Tibial nerve (tissue), 3 donors: ENCODE data around the gene ACBD6.

ENCODE experiments used
- POLR2A ChIP-seq, 2 donors: fragments of 450-650 bp; IDR thresholded peaks; one replicate each; pipeline ENCODE4 v1.6.1; 2017; ENCODE audit warnings: antibody characterized with exemption in 2 of 2, mild to moderate bottlenecking in 2 of 2, moderate library complexity in 2 of 2
- TF ChIP-seq, protein P1 (sequence below), 5 experiments: fragments of 200-600 bp in 3 of 5; fragments of 450-650 bp in 2 of 5; sonication (generic) in 3 of 5; IDR thresholded peaks; one replicate each; pipeline ENCODE4 v1.5.1; 2016 to 2019; ENCODE audit warnings: antibody characterized with exemption in 5 of 5, mild to moderate bottlenecking in 3 of 5, moderate library complexity in 2 of 5

DNA sequence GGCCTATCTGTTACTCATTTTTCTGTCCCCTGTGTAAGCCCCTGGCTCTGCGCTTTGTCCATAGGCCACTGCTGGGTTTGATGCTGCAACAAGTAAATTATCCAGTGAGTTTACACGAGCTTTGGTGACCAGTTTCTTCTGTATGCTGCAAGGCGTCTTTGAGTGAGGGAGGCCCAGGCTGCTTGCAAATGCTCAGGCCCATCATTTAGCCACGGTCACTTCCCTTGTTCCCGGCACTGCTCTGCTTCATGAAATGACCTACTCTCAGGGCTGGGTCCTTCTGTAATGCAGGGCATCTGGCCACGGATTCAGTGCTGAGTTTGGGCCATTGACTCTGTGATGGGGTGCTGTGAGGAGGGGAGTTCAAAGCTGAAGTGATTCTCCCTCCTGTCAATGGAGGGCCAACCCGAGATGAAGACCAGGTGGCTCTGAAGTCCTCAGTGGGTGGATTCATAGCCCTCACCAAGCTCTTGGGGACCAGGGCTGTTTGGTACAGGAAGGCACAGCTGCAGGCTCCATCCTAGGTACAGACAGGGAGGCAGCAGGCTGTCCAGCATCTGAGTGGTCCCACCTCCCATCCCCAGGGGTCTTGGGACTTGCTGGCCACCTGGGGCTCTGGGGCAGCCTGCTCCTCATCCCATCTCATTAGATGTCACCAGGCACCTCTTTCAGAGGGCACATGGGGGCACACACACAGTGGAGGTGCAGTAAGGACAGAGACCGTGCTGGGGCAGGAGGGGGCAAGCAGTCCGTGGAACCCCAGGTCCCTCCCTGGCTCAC lies 250.7 kb downstream of the ACBD6 start:
- TF ChIP-seq, protein P1, sequence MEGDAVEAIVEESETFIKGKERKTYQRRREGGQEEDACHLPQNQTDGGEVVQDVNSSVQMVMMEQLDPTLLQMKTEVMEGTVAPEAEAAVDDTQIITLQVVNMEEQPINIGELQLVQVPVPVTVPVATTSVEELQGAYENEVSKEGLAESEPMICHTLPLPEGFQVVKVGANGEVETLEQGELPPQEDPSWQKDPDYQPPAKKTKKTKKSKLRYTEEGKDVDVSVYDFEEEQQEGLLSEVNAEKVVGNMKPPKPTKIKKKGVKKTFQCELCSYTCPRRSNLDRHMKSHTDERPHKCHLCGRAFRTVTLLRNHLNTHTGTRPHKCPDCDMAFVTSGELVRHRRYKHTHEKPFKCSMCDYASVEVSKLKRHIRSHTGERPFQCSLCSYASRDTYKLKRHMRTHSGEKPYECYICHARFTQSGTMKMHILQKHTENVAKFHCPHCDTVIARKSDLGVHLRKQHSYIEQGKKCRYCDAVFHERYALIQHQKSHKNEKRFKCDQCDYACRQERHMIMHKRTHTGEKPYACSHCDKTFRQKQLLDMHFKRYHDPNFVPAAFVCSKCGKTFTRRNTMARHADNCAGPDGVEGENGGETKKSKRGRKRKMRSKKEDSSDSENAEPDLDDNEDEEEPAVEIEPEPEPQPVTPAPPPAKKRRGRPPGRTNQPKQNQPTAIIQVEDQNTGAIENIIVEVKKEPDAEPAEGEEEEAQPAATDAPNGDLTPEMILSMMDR (IDR thresholded peaks at IDR 0.05), result no peak
- no peak for TF ChIP-seq POLR2A (IDR thresholded peaks at IDR 0.05)
